ENCODE data around the gene RGS1. TPM values are rescaled to one million over a fixed set of nuclear protein-coding genes. Genes with fewer than 3 reads are reported as not detected.

Gene RGS1
- total and polyA plus RNA-seq, 2 of the 8 experiments (the other 6 are each of a cell fraction or from before 2014, with no cell fraction given), result not detected

DNA sequence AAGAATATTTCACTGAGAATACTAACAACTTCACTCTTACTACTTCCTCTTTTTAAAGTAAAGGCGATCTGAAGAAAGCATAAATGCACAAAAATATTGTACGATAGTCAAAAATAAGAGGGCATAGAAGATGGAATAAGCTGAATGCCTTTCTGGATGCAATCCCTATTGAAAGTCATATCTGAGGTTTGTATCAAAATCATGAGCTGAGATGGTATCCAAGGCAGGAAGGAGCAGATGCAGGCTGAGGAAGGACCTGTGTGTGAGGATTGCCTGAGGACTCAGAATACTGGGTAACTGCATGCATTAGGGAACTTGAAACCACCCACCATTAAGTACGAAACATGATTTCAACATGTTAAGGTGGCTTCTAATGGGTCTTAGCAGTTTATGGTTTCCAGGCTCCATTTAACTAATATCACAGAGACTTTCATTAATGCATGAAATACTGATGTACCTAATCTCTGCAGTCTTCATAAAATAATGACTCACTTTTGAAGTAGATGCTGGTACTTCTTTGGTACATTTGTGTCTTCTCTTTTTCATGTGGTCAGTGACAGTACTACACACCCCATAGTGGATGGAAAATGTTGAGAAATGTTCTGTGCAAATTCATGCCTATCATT lies 29.6 kb upstream of the RGS1 start:
- H3K14ac ChIP-seq (ENCODE audit: insufficient read length), result no peak overlapping the region
- H3K79me2 ChIP-seq (ENCODE audit: control insufficient read depth in 1 of 2, insufficient read depth in 2 of 2, low read length in 2 of 2), result no peaks in the 10 kb centered on the region
- H3K18ac ChIP-seq (ENCODE audit: extremely low read depth, low read length), result no peak overlapping the region
- no peaks in the 10 kb centered on the region for H3K36me3 ChIP-seq (ENCODE audit: control insufficient read depth in 2 of 4, insufficient read depth in 4 of 4, low read length in 3 of 4)
- H4K5ac ChIP-seq (ENCODE audit: insufficient read length, low read depth, low read length), result no peak overlapping the region
- H2BK20ac ChIP-seq (ENCODE audit: low read length), result no peak overlapping the region
- H2BK15ac ChIP-seq (ENCODE audit: low read length), result no peak overlapping the region
- no peak overlapping the region for H2BK120ac ChIP-seq (replicated peaks; ENCODE audit: low read depth, low read length)
- no peak overlapping the region for H3K4ac ChIP-seq (replicated peaks; ENCODE audit: insufficient read length, low read depth, low read length)
- no peaks in the 10 kb centered on the region for H4K20me1 ChIP-seq (replicated peaks in 1 of 2; ENCODE audit: control insufficient read depth in 1 of 2, insufficient read depth in 2 of 2, low read length in 2 of 2)
- H3K56ac ChIP-seq (replicated peaks; ENCODE audit: insufficient read length, low read depth, low read length), result no peak overlapping the region
- DNase-seq (ENCODE audit: low read depth in 1 of 2, low spot score in 2 of 2), result no peak
- FAIRE-seq, result no peak
- H3K27me3 ChIP-seq (replicated peaks in 1 of 4; ENCODE audit: control insufficient read depth in 3 of 4, extremely low read depth in 1 of 4, insufficient read depth in 3 of 4, low read length in 3 of 4), result no peaks in the 10 kb centered on the region
- ChIA-PET CTCF (ENCODE audit: partially characterized antibody) (interaction anchor here (0.7 to 1.7 kb wide), 8 partner anchors 9 to 478 kb away, joined by 3 to 6 read pairs (median 4); no protein-coding TSS in a partner anchor), POLR2A (ENCODE audit: partially characterized antibody) (no interaction called here)
- H3K9me3 ChIP-seq (ENCODE audit: insufficient read depth in 2 of 2, low read depth in 1 of 2, low read length in 1 of 2), result no peaks in the 10 kb centered on the region
- H4K8ac ChIP-seq (ENCODE audit: extremely low read depth, insufficient read depth, low read length), result no peak overlapping the region
- H4K91ac ChIP-seq (replicated peaks; ENCODE audit: insufficient read length, low read length), result no peak overlapping the region
- H2AFZ ChIP-seq (ENCODE audit: low read length), result no peak overlapping the region
- H2AK5ac ChIP-seq (ENCODE audit: low read depth, low read length), result no peak overlapping the region
- H3K23ac ChIP-seq (ENCODE audit: insufficient read length), result no peak overlapping the region
- H3K4me1 ChIP-seq (replicated peaks in 1 of 4; ENCODE audit: control insufficient read depth in 3 of 4, insufficient read depth in 4 of 4, low read length in 3 of 4), result no peaks in the 10 kb centered on the region
- WGBS, 2 experiments (ENCODE audit: extremely low coverage in 1 of 2, insufficient coverage in 1 of 2, insufficient read length in 1 of 2, insufficient replicate concordance in 2 of 2, low coverage in 1 of 2, low lambda C conversion rate in 2 of 2, missing lambda C conversion rate in 1 of 2), result 87% methylated on average over 3 of the region's 3 CpGs; no CpG with 5 or more reads in 1 of the 2 experiments
- no peak overlapping the region for H3K27ac ChIP-seq (ENCODE audit: low read depth, low read length)
- H3K9ac ChIP-seq (replicated peaks in 1 of 4; ENCODE audit: extremely low read depth in 1 of 4, low read depth in 3 of 4, low read length in 3 of 4), result no peak overlapping the region
- no peaks in the 10 kb centered on the region for H3K79me1 ChIP-seq (ENCODE audit: low read depth, low read length)
- H2BK5ac ChIP-seq (ENCODE audit: low read depth, low read length), result no peak overlapping the region
- H3K23me2 ChIP-seq (ENCODE audit: low read depth, low read length), result no peaks in the 10 kb centered on the region
- H3K4me3 ChIP-seq (ENCODE audit: extremely low read depth in 1 of 4, insufficient read depth in 2 of 4, low read depth in 3 of 4, low read length in 4 of 4), result no peak overlapping the region
- H2BK12ac ChIP-seq (ENCODE audit: low read depth, low read length), result no peak overlapping the region
- H3K4me2 ChIP-seq (ENCODE audit: insufficient read depth in 1 of 2, low read depth in 2 of 2, low read length in 2 of 2), result no peak overlapping the region
- TF ChIP-seq RXRA (IDR thresholded peaks at IDR 0.05; ENCODE audit: insufficient read depth, low read depth, low read length), result no peak
- no peak for TF ChIP-seq NANOG (IDR thresholded peaks at IDR 0.05; ENCODE audit: insufficient read depth, low read depth, low read length, poor library complexity, severe bottlenecking)
